Globus pallidus (tissue), 1 donor: Measurements from ENCODE around the gene CEP70.
"Not testable (repeated sequence)": the region's sequence is repeated elsewhere in the genome, so short reads cannot be mapped to it uniquely, and the experiment has no call there.

Source experiments
- DNase-seq: peaks from one replicate; pipeline ENCODE4 v3.0.0-alpha.2; 2015; ENCODE audit warnings: low spot score

CEP70 gene

GRCh38 chr3:138511945-138512344, 82.1 kb downstream of the CEP70 start:
- no peak for DNase-seq

GRCh38 chr3:138509586-138509985, 84.5 kb downstream of the CEP70 start:
- no peak for DNase-seq

- DNase-seq = no peak
Observed at GRCh38 chr3:138507524-138507923, 86.5 kb downstream of the CEP70 start.

- no peak for DNase-seq
Observed at GRCh38 chr3:138498991-138499390, 95.1 kb downstream of the CEP70 start.

- no peak for DNase-seq
Observed at GRCh38 chr3:138497851-138498250, 96.2 kb downstream of the CEP70 start.

- DNase-seq = no peak
Observed at GRCh38 chr3:138497021-138497420, 97.0 kb downstream of the CEP70 start.

- DNase-seq = no peak
Observed at GRCh38 chr3:138496436-138496835, 97.6 kb downstream of the CEP70 start.

GRCh38 chr3:138495638-138496037, 98.4 kb downstream of the CEP70 start:
- not testable (repeated sequence) for DNase-seq

GRCh38 chr3:138494607-138494929, 99.5 kb downstream of the CEP70 start:
- no peak for DNase-seq

- no peak for DNase-seq
Observed at GRCh38 chr3:138493804-138494606, 100.1 kb downstream of the CEP70 start.

- no peak for DNase-seq
Observed at GRCh38 chr3:138492980-138493675, 100.9 kb downstream of the CEP70 start.

GRCh38 chr3:138491971-138492370, 102.1 kb downstream of the CEP70 start:
- DNase-seq = no peak

GRCh38 chr3:138486580-138486979, 107.5 kb downstream of the CEP70 start:
- DNase-seq = not testable (repeated sequence)

GRCh38 chr3:138484672-138485071, 109.4 kb downstream of the CEP70 start:
- DNase-seq = not testable (repeated sequence)

GRCh38 chr3:138479438-138479863, 114.6 kb downstream of the CEP70 start:
- DNase-seq = peak; percentile 12

GRCh38 chr3:138477801-138478200, 116.3 kb downstream of the CEP70 start:
- no peak for DNase-seq

- no peak for DNase-seq
Observed at GRCh38 chr3:138477120-138477519, 116.9 kb downstream of the CEP70 start.

GRCh38 chr3:138476526-138476925, 117.5 kb downstream of the CEP70 start:
- no peak for DNase-seq

- DNase-seq = no peak
Observed at GRCh38 chr3:138474163-138474562, 119.9 kb downstream of the CEP70 start.

- DNase-seq = no peak
Observed at GRCh38 chr3:138473391-138473790, 120.7 kb downstream of the CEP70 start.

GRCh38 chr3:138472141-138472825, 121.8 kb downstream of the CEP70 start:
- DNase-seq = no peak

- no peak for DNase-seq
Observed at GRCh38 chr3:138471481-138471880, 122.6 kb downstream of the CEP70 start.

GRCh38 chr3:138470687-138471086, 123.4 kb downstream of the CEP70 start:
- DNase-seq = no peak
